CD14-positive monocyte (primary cell): ENCODE results near the gene LYPD4. TPM values are rescaled to one million over a fixed set of nuclear protein-coding genes. Genes with fewer than 3 reads are reported as not detected.

Experiments
- DNase-seq, 3 donors: peaks; one replicate each; pipeline ENCODE4 v3.0.0-alpha.2; 2011 to 2022
- H2AFZ ChIP-seq: 2 replicates; pipeline ENCODE4 v1.6.0; 2012; ENCODE audit warnings: mild to moderate bottlenecking, low read depth, low read length, inconsistent platforms; ENCODE audit not compliant: insufficient read depth, poor library complexity, severe bottlenecking
- H3K27ac ChIP-seq, 2 donors: 1 replicate in 1 of 2; 2 replicates in 1 of 2; pipeline ENCODE4 v1.5.1; 2012 to 2013; ENCODE audit warnings: low read length in 2 of 2, control low read depth in 1 of 2, inconsistent platforms in 1 of 2, low read depth in 1 of 2, mild to moderate bottlenecking in 1 of 2
- H3K27me3 ChIP-seq, 2 donors: one replicate each; pipeline versions ENCODE4 v1.6.0 to v1.6.1; 2011 to 2013; ENCODE audit warnings: low read length in 2 of 2; ENCODE audit not compliant: control insufficient read depth in 2 of 2, insufficient read depth in 2 of 2
- H3K36me3 ChIP-seq, 2 donors: replicated peaks in 1 of 2; 1 replicate in 1 of 2; 2 replicates in 1 of 2; pipeline versions ENCODE4 v1.5.1 to v1.6.1; 2012 to 2013; ENCODE audit warnings: low read length in 2 of 2, control low read depth in 1 of 2, inconsistent platforms in 1 of 2, mild to moderate bottlenecking in 1 of 2; ENCODE audit not compliant: insufficient read depth in 2 of 2, control insufficient read depth in 1 of 2
- H3K4me1 ChIP-seq, 2 donors: 1 replicate in 1 of 2; 2 replicates in 1 of 2; pipeline versions ENCODE4 v1.5.1 to v1.6.1; 2012 to 2013; ENCODE audit warnings: low read length in 2 of 2, control low read depth in 1 of 2, inconsistent platforms in 1 of 2, mild to moderate bottlenecking in 1 of 2, moderate library complexity in 1 of 2; ENCODE audit not compliant: insufficient read depth in 2 of 2, control insufficient read depth in 1 of 2
- H3K4me2 ChIP-seq: replicated peaks from 2 replicates; pipeline ENCODE3; 2012; ENCODE audit warnings: low read length, moderate library complexity, mild to moderate bottlenecking; ENCODE audit not compliant: poor library complexity, severe bottlenecking; ENCODE audit errors: extremely low read depth
- H3K4me3 ChIP-seq, 3 experiments: fragments of 200-600 bp in 1 of 3; sonication (generic) in 1 of 3; replicated peaks in 1 of 3; 1 replicate in 2 of 3; 2 replicates in 1 of 3; pipeline ENCODE4 v1.5.1; 2011 to 2013; ENCODE audit warnings: low read length in 3 of 3, mild to moderate bottlenecking in 3 of 3, control low read depth in 2 of 3, low read depth in 2 of 3, inconsistent platforms in 1 of 3, moderate library complexity in 1 of 3
- H3K79me2 ChIP-seq: 2 replicates; pipeline ENCODE4 v1.6.0; 2012; ENCODE audit warnings: mild to moderate bottlenecking, control low read depth, inconsistent platforms, low read length, moderate library complexity; ENCODE audit not compliant: insufficient read depth
- H3K9ac ChIP-seq: 2 replicates; pipeline ENCODE4 v1.6.0; 2017; ENCODE audit warnings: low read length, mild to moderate bottlenecking; ENCODE audit not compliant: insufficient read depth, poor library complexity, severe bottlenecking
- H3K9me3 ChIP-seq, 2 donors: replicated peaks in 1 of 2; 1 replicate in 1 of 2; 2 replicates in 1 of 2; pipeline versions ENCODE4 v1.5.1 to v1.6.1; 2012 to 2013; ENCODE audit warnings: low read length in 2 of 2, control low read depth in 1 of 2; ENCODE audit not compliant: control insufficient read depth in 1 of 2, insufficient read depth in 1 of 2
- H4K20me1 ChIP-seq: 2 replicates; pipeline ENCODE4 v1.6.0; 2012; ENCODE audit warnings: mild to moderate bottlenecking, low read length, control low read depth, moderate library complexity; ENCODE audit not compliant: insufficient read depth
- H3K27ac Mint-ChIP-seq, 7 donors: one replicate each; pipeline ENCODE4 v1.8.0; 2020; ENCODE audit warnings: mild to moderate bottlenecking in 7 of 7, mixed read lengths in 7 of 7, moderate library complexity in 6 of 7, inconsistent platforms in 2 of 7
- H3K27me3 Mint-ChIP-seq, 3 donors: one replicate each; pipeline ENCODE4 v1.8.0; 2021 to 2022; ENCODE audit warnings: low read depth in 3 of 3, mild to moderate bottlenecking in 3 of 3, mixed read lengths in 3 of 3, moderate library complexity in 3 of 3, inconsistent platforms in 1 of 3
- H3K36me3 Mint-ChIP-seq, 2 donors: one replicate each; pipeline ENCODE4 v1.8.0; 2020; ENCODE audit warnings: mixed read lengths in 2 of 2, inconsistent platforms in 1 of 2, mild to moderate bottlenecking in 1 of 2
- H3K4me1 Mint-ChIP-seq: one replicate; pipeline ENCODE4 v1.8.0; 2020; ENCODE audit warnings: mild to moderate bottlenecking, mixed read lengths
- H3K4me3 Mint-ChIP-seq, 2 donors: one replicate each; pipeline ENCODE4 v1.8.0; 2020; ENCODE audit warnings: mild to moderate bottlenecking in 2 of 2, mixed read lengths in 2 of 2, moderate library complexity in 1 of 2
- H3K9me3 Mint-ChIP-seq, 7 donors: one replicate each; pipeline ENCODE4 v1.8.0; 2020 to 2022; ENCODE audit warnings: mixed read lengths in 7 of 7, mild to moderate bottlenecking in 6 of 7, moderate library complexity in 6 of 7, inconsistent platforms in 2 of 7
- CTCF ChIP-seq: fragments of 200-600 bp; IDR thresholded peaks from one replicate; pipeline ENCODE4 v1.8.0; 2022; ENCODE audit warnings: antibody characterized with exemption, mild to moderate bottlenecking
- WGBS: methylation state at CpG from one replicate; pipeline ENCODE4 v1.1.5; 2013; ENCODE audit warnings: missing lambda C conversion rate; ENCODE audit not compliant: insufficient coverage; 5-methylcytosine and 5-hydroxymethylcytosine counted together
- intact Hi-C, 2 donors: fragments of 100-400 bp; cut with micrococcal nuclease; formaldehyde crosslinking; loops; one replicate each; pipeline versions ENCODE4 v1.15.0 to v1.15.1; 2023
- polyA plus RNA-seq, 3 donors: library from polyadenylated mRNA; depleted of rRNA in 1 of 3; unstranded in 2 of 3; stranded (reverse) in 1 of 3; fragments of 300-500 nt in 2 of 3; fragments of >200 nt in 1 of 3; fragmentation: Illumina TruSeq in 2 of 3; gene quantifications; 1 replicate in 2 of 3; 2 replicates in 1 of 3; pipeline ENCODE4 v1.2.3, GENCODE V29; 2012 to 2021

LYPD4 gene
- polyA plus RNA-seq, 3 donors, result not detected

- H3K4me1 Mint-ChIP-seq, result peaks cover 68% of the 10 kb centered on the region
- H3K4me3 Mint-ChIP-seq, result no peak overlapping the region
- 67% methylated on average over 4 of the region's 4 CpGs for WGBS
- peaks cover 59 to 61% of the 10 kb centered on the region in 2 donors for H3K4me1 ChIP-seq
- H3K9ac ChIP-seq, result peak overlapping the region; percentile 53
- H3K27ac ChIP-seq, result peak overlapping the region; percentile 88
- H3K27me3 ChIP-seq, result no peaks in the 10 kb centered on the region
- no peak for TF ChIP-seq CTCF
- H3K36me3 Mint-ChIP-seq, result peaks cover 13 to 39% of the 10 kb centered on the region in 2 donors
- no peaks in the 10 kb centered on the region for H4K20me1 ChIP-seq
- peak overlapping the region; percentile 60 for H3K4me2 ChIP-seq
- H3K9me3 ChIP-seq, result no peaks in the 10 kb centered on the region
- peaks cover 2 to 6% (median 3%) of the 10 kb centered on the region in 3 donors for H3K27me3 Mint-ChIP-seq
- peak overlapping the region; percentile 89 to 97 (median 94) for H3K27ac Mint-ChIP-seq
- peaks cover 0 to 3% (median 0%) of the 10 kb centered on the region in 7 donors for H3K9me3 Mint-ChIP-seq
- intact Hi-C loops, result loop anchor here in 1 of 2 donors (1.0 to 2.0 kb wide), 2 partner anchors 9 to 14 kb away; partner anchors contain the start of gene CEACAM3
- no peaks in the 10 kb centered on the region for H3K79me2 ChIP-seq
- H2AFZ ChIP-seq, result no peak overlapping the region
- DNase-seq, result no peak
- peak overlapping the region in 1 of 3 experiments; percentile 60 for H3K4me3 ChIP-seq
- no peaks in the 10 kb centered on the region for H3K36me3 ChIP-seq
Observed at GRCh38 chr19:41810301-41810700, 34.2 kb downstream of the LYPD4 start.

- peak; percentile 69 to 74 (median 71) for DNase-seq
- H3K4me1 ChIP-seq, result peaks cover 72 to 75% of the 10 kb centered on the region in 2 donors
- Mint-ChIP-seq H3K36me3 (peaks cover 13 to 39% of the 10 kb centered on the region in 2 donors), H3K27ac (peak overlapping the region; percentile 87 to 95 (median 93)), H3K4me3 (peak overlapping the region; percentile 65 to 84), H3K9me3 (peaks cover 0 to 3% (median 0%) of the 10 kb centered on the region in 7 donors), H3K4me1 (peaks cover 76% of the 10 kb centered on the region), H3K27me3 (peaks cover 2 to 6% (median 3%) of the 10 kb centered on the region in 3 donors)
- 8% methylated on average over 10 of the region's 16 CpGs for WGBS
- no peaks in the 10 kb centered on the region for H3K9me3 ChIP-seq
- peak overlapping the region; percentile 58 for H2AFZ ChIP-seq
- no peaks in the 10 kb centered on the region for H3K27me3 ChIP-seq
- no peaks in the 10 kb centered on the region for H4K20me1 ChIP-seq
- no peak for TF ChIP-seq CTCF
- H3K9ac ChIP-seq, result peak overlapping the region; percentile 10
- H3K4me2 ChIP-seq, result peak overlapping the region; percentile 67
- intact Hi-C loops, result no loop called here
- peak overlapping the region in 1 of 3 experiments; percentile 65 for H3K4me3 ChIP-seq
- H3K36me3 ChIP-seq, result no peaks in the 10 kb centered on the region
- H3K27ac ChIP-seq, result peak overlapping the region; percentile 88
- no peaks in the 10 kb centered on the region for H3K79me2 ChIP-seq
Observed at GRCh38 chr19:41808663-41809566, 35.6 kb downstream of the LYPD4 start.
